GM21717 (cell line): ENCODE data around the gene ACE.
A peak's percentile ranks its signal among the peaks of the same experiment; 100 is the strongest.
"Not testable (repeated sequence)": the region's sequence is repeated elsewhere in the genome, so short reads cannot be mapped to it uniquely, and the experiment has no call there.

Experiments
- ATAC-seq: cut with Tn5 transposase; IDR thresholded peaks from one replicate; pipeline ENCODE4 v1.9.1; 2021; ENCODE audit warnings: mild to moderate bottlenecking, moderate library complexity; ENCODE audit not compliant: unreplicated experiment

The ACE gene

GRCh38 chr17:63443053-63443452 lies 33.8 kb upstream of the ACE start:
- no peak for ATAC-seq

- no peak for ATAC-seq
These were observed 32.4 kb upstream of the ACE start for GRCh38 chr17:63444457-63444856.

GRCh38 chr17:63445065-63445464 lies 31.8 kb upstream of the ACE start:
- no peak for ATAC-seq

GRCh38 chr17:63445571-63445953 lies 31.3 kb upstream of the ACE start:
- ATAC-seq = peak; percentile 30

- peak; percentile 45 for ATAC-seq
These were observed 30.7 kb upstream of the ACE start, which contains the start of gene CYB561 for GRCh38 chr17:63445954-63446752. Gene CYB561, minus strand, starts transcription at chr17:63446306. Its CDS starts 8,759 bp downstream, at chr17:63437547.

GRCh38 chr17:63446753-63447470 lies 29.9 kb upstream of the ACE start:
- peak; percentile 34 for ATAC-seq

- ATAC-seq = no peak
These were observed 29.3 kb upstream of the ACE start for GRCh38 chr17:63447471-63448009.

- no peak for ATAC-seq
These were observed 28.2 kb upstream of the ACE start for GRCh38 chr17:63448655-63449054.

GRCh38 chr17:63450551-63450950 lies 26.3 kb upstream of the ACE start:
- ATAC-seq = no peak

- no peak for ATAC-seq
These were observed 25.7 kb upstream of the ACE start for GRCh38 chr17:63451150-63451549.

GRCh38 chr17:63452046-63452961 lies 24.6 kb upstream of the ACE start:
- ATAC-seq = no peak

- no peak for ATAC-seq
These were observed 23.8 kb upstream of the ACE start for GRCh38 chr17:63452962-63453551.

- ATAC-seq = not testable (repeated sequence)
These were observed 22.5 kb upstream of the ACE start for GRCh38 chr17:63454357-63454756.

- no peak for ATAC-seq
These were observed 21.9 kb upstream of the ACE start for GRCh38 chr17:63454915-63455314.

GRCh38 chr17:63455417-63455816 lies 21.4 kb upstream of the ACE start:
- ATAC-seq = no peak

- ATAC-seq = no peak
These were observed 18.4 kb upstream of the ACE start for GRCh38 chr17:63458478-63458877.

- no peak for ATAC-seq
These were observed 16.8 kb upstream of the ACE start for GRCh38 chr17:63460018-63460417.

GRCh38 chr17:63463771-63464170 lies 13.1 kb upstream of the ACE start:
- no peak for ATAC-seq

GRCh38 chr17:63464691-63465236 lies 12.1 kb upstream of the ACE start:
- ATAC-seq = no peak

- not testable (repeated sequence) for ATAC-seq
These were observed 8.8 kb upstream of the ACE start for GRCh38 chr17:63468099-63468498.
